ENCODE results near the gene ZFAND2A. TPM values are rescaled to one million over a fixed set of nuclear protein-coding genes. Genes with fewer than 3 reads are reported as not detected.
A peak's percentile ranks its signal among the peaks of the same experiment; 100 is the strongest.

ZFAND2A gene
- total RNA-seq, 1 donor from 2014 or later: 36.0 TPM

DNA sequence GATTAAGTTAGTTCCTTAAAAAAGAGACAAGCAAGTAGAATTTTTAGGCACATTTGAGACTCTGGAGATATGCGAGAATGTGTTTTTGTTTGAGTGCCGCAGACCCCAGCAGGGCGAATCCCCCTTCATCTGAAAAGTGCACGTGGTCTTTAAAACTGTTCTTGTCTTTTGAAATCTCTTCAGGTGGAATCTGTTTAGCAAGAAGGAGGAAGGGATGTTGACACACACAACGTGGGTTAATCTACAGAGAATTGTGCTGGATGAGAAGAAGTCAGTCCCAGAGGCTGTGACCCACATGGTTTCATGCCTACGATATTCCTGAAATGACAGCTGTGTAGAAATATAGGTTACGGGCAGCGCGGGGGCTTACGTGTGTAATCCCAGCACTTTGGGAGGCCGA lies 27.1 kb upstream of the ZFAND2A start:
- no peak for DNase-seq (ENCODE audit: low spot score)
- no peaks in the 10 kb centered on the region for H3K36me3 Mint-ChIP-seq (ENCODE audit: low read depth, unreplicated experiment)
- no peak overlapping the region for H3K4me3 Mint-ChIP-seq (ENCODE audit: unreplicated experiment)
- peaks cover 8% of the 10 kb centered on the region for H3K4me1 Mint-ChIP-seq (ENCODE audit: unreplicated experiment)
- H3K27me3 Mint-ChIP-seq (ENCODE audit: unreplicated experiment): peaks cover 11% of the 10 kb centered on the region
- TF ChIP-seq, protein P1, sequence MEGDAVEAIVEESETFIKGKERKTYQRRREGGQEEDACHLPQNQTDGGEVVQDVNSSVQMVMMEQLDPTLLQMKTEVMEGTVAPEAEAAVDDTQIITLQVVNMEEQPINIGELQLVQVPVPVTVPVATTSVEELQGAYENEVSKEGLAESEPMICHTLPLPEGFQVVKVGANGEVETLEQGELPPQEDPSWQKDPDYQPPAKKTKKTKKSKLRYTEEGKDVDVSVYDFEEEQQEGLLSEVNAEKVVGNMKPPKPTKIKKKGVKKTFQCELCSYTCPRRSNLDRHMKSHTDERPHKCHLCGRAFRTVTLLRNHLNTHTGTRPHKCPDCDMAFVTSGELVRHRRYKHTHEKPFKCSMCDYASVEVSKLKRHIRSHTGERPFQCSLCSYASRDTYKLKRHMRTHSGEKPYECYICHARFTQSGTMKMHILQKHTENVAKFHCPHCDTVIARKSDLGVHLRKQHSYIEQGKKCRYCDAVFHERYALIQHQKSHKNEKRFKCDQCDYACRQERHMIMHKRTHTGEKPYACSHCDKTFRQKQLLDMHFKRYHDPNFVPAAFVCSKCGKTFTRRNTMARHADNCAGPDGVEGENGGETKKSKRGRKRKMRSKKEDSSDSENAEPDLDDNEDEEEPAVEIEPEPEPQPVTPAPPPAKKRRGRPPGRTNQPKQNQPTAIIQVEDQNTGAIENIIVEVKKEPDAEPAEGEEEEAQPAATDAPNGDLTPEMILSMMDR (IDR thresholded peaks at IDR 0.05; ENCODE audit: unreplicated experiment): no peak
- H3K27ac Mint-ChIP-seq (ENCODE audit: unreplicated experiment): no peak overlapping the region
- H3K9me3 Mint-ChIP-seq (ENCODE audit: unreplicated experiment): no peaks in the 10 kb centered on the region

DNA sequence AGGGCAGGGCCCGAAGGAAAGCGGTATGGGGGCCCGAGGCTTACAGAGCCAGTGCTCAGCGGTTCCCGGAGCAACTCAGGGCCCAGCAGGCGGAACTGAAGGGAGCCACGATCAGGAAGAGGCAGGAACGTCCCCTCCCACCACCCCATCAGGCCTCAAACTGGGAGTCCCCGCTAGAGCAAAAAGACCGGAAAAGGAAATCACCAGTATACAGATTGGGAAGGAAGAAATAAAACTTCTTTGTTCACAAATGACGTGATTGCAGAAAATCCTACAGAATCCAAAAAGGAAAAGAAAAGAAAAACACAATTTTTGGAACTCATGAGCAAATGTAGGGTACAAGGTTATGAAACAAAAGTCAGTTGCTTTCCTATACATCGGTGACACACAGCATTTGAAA lies 21.6 kb upstream of the ZFAND2A start:
- no peaks in the 10 kb centered on the region for H3K9me3 Mint-ChIP-seq (ENCODE audit: unreplicated experiment)
- DNase-seq (ENCODE audit: low spot score): no peak
- H3K4me3 Mint-ChIP-seq (ENCODE audit: unreplicated experiment): no peak overlapping the region

GRCh38 chr7:1181031-1181430 lies 21.0 kb upstream of the ZFAND2A start:
- TF ChIP-seq, protein P1 (IDR thresholded peaks at IDR 0.05; ENCODE audit: unreplicated experiment): no peak
- peaks cover 2% of the 10 kb centered on the region for H3K27me3 Mint-ChIP-seq (ENCODE audit: unreplicated experiment)
- no peak overlapping the region for H3K27ac Mint-ChIP-seq (ENCODE audit: unreplicated experiment)
- no peak for DNase-seq (ENCODE audit: low spot score)
- H3K9me3 Mint-ChIP-seq (ENCODE audit: unreplicated experiment): no peaks in the 10 kb centered on the region
- no peak overlapping the region for H3K4me3 Mint-ChIP-seq (ENCODE audit: unreplicated experiment)
- H3K36me3 Mint-ChIP-seq (ENCODE audit: low read depth, unreplicated experiment): no peaks in the 10 kb centered on the region
- no peaks in the 10 kb centered on the region for H3K4me1 Mint-ChIP-seq (ENCODE audit: unreplicated experiment)

More for the DNA sequence above, 21.6 kb upstream of the ZFAND2A start:
- Mint-ChIP-seq H3K27me3 (ENCODE audit: unreplicated experiment) (peaks cover 2% of the 10 kb centered on the region), H3K4me1 (ENCODE audit: unreplicated experiment) (no peaks in the 10 kb centered on the region), H3K27ac (ENCODE audit: unreplicated experiment) (no peak overlapping the region), H3K36me3 (ENCODE audit: low read depth, unreplicated experiment) (no peaks in the 10 kb centered on the region)
- TF ChIP-seq, protein P1 (IDR thresholded peaks at IDR 0.05; ENCODE audit: unreplicated experiment): no peak

DNA sequence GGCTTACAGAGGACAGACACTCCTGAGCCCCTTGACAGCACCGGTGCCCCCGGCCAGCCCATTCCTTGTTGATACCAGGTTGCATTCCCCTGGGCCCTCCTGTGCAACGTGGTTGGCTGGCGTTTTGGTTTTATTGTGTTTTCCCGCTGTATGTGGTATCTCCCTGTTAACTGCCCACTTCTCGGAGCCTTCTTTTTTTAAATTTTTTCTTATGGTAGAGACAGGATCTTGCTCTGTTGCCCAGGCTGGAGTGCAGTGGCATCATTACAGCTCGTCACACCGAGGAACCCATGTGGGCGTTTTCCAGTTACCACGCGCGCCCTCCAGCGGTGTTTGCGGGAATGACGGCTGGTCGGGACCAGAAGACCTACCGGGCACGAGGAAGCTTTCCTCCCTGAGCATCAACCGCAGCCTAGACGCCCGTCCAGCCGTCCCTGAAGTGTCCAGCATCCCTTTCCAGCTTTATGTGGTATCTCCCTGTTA lies 16.9 kb upstream of the ZFAND2A start:
- peak; percentile 55 for DNase-seq (ENCODE audit: low spot score)
- Mint-ChIP-seq H3K27ac (ENCODE audit: unreplicated experiment) (no peak overlapping the region), H3K36me3 (ENCODE audit: low read depth, unreplicated experiment) (no peaks in the 10 kb centered on the region), H3K4me3 (ENCODE audit: unreplicated experiment) (no peak overlapping the region), H3K27me3 (ENCODE audit: unreplicated experiment) (no peaks in the 10 kb centered on the region), H3K9me3 (ENCODE audit: unreplicated experiment) (no peaks in the 10 kb centered on the region), H3K4me1 (ENCODE audit: unreplicated experiment) (no peaks in the 10 kb centered on the region)
- TF ChIP-seq, protein P1 (IDR thresholded peaks at IDR 0.05; ENCODE audit: unreplicated experiment): peak; percentile 38

DNA sequence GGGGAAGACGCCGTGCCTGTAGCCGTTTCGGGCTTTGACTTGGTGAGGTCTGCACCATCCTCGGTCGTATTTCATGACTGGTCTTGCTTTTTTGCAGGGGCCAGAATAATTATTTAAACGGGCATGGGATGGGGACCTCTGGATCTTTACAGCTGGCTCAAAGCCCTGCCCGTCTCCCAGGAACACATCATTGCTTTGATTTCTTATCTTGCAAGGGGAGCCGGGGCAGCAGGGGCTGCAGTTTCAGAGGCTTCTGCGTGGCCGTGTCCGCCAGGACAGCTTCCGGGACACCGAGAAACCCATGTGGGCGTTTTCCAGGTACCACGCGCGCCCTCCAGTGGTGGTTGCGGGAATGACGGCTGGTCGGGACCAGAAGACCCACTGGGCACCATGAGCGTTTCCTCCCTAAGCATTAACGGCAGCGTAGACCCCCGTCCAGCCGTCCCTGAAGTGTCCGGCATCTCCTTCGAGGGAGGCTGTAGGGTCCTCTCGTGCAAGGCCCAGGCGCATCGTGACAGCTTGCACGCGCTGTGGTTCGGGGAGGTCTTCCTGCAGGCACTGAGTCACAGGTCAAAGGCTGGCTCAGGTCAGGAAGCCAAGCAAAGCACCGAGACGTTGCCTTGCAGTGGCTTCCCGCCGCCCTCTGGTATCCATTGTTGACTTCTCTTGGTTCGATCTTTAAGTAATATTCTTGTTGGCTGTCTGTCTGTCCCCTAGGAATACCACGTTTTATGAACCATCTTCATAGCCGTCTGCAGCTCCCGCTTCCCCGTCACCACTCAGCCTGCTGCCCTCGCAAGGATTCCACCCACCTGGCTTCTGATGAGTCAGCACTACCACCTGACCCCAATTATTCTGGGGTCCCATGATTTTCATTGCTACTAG lies 16.2 kb upstream of the ZFAND2A start:
- H3K4me1 Mint-ChIP-seq (ENCODE audit: unreplicated experiment): no peaks in the 10 kb centered on the region
- H3K9me3 Mint-ChIP-seq (ENCODE audit: unreplicated experiment): no peaks in the 10 kb centered on the region
- H3K4me3 Mint-ChIP-seq (ENCODE audit: unreplicated experiment): no peak overlapping the region
- H3K27ac Mint-ChIP-seq (ENCODE audit: unreplicated experiment): no peak overlapping the region
- no peaks in the 10 kb centered on the region for H3K36me3 Mint-ChIP-seq (ENCODE audit: low read depth, unreplicated experiment)
- TF ChIP-seq, protein P1 (IDR thresholded peaks at IDR 0.05; ENCODE audit: unreplicated experiment): peak; percentile 94
- no peaks in the 10 kb centered on the region for H3K27me3 Mint-ChIP-seq (ENCODE audit: unreplicated experiment)
- DNase-seq (ENCODE audit: low spot score): peak; percentile 94
